ENCODE measurements around the gene NRXN3.

DNA sequence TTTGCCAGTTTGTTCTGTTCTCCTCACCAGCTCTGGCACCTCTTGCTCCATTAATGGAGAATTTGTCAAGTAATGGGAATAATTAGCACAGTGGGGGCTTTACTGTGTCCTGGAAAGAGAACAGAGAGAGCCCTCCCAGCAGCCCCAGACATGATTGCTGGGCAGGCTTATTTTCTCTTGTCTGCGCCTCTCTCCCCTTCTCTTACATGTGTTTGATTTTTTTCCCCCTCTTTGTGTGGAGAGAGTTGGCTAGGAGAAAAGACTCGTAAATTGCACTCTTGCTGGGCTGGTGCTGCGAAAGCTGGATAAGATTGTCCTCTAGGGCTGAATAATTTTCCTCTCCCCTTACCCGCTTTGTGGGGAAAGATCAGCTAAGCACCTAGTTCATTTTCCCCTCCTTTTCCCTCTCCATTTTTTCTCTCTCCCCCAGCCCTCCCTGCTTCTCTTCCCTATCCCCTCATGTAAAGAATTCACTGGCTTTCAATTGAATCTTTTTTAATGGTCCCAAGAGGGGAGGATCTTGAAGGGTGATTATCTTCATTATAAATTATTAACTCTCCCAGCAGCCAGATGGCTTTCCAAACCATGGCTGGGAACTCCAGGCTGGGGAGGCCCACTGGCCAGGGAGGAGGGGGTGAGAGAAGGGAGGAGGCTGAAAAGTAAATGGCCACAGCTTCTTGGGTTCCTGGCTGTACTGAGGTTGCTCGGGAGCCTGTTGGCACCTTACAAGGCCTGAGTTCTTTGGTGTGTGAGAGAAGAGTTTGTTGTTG, 62.2 kb downstream of the NRXN3 start:
- TF ChIP-seq, protein P1, sequence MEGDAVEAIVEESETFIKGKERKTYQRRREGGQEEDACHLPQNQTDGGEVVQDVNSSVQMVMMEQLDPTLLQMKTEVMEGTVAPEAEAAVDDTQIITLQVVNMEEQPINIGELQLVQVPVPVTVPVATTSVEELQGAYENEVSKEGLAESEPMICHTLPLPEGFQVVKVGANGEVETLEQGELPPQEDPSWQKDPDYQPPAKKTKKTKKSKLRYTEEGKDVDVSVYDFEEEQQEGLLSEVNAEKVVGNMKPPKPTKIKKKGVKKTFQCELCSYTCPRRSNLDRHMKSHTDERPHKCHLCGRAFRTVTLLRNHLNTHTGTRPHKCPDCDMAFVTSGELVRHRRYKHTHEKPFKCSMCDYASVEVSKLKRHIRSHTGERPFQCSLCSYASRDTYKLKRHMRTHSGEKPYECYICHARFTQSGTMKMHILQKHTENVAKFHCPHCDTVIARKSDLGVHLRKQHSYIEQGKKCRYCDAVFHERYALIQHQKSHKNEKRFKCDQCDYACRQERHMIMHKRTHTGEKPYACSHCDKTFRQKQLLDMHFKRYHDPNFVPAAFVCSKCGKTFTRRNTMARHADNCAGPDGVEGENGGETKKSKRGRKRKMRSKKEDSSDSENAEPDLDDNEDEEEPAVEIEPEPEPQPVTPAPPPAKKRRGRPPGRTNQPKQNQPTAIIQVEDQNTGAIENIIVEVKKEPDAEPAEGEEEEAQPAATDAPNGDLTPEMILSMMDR (IDR thresholded peaks at IDR 0.05) = no peak
- TF ChIP-seq EZH2 (IDR thresholded peaks at IDR 0.05; ENCODE audit: borderline replicate concordance, insufficient read depth, low read depth, low read length, poor library complexity, severe bottlenecking) = no peak
